HFFc6 (cell line): ENCODE data around the gene ERGIC3. TPM values are rescaled to one million over a fixed set of nuclear protein-coding genes. Genes with fewer than 3 reads are reported as not detected.
A peak's percentile ranks its signal among the peaks of the same experiment; 100 is the strongest.

Source experiments
- DNase-seq: peaks from one replicate; pipeline ENCODE4 v3.0.0-alpha.2; 2018
- H3K27ac Mint-ChIP-seq: 2 replicates; pipeline ENCODE4 v1.8.0; 2020; ENCODE audit warnings: mild to moderate bottlenecking, mixed read lengths
- H3K27me3 Mint-ChIP-seq: 2 replicates; pipeline ENCODE4 v1.8.0; 2021; ENCODE audit warnings: mild to moderate bottlenecking, moderate library complexity, mixed read lengths; ENCODE audit not compliant: insufficient read depth
- H3K36me3 Mint-ChIP-seq: 2 replicates; pipeline ENCODE4 v1.8.0; 2021; ENCODE audit warnings: low read depth, mixed read lengths
- H3K4me1 Mint-ChIP-seq: 2 replicates; pipeline ENCODE4 v1.8.0; 2020; ENCODE audit warnings: low read depth, mixed read lengths
- H3K4me3 Mint-ChIP-seq: 2 replicates; pipeline ENCODE4 v1.8.0; 2020; ENCODE audit warnings: mild to moderate bottlenecking, moderate library complexity, mixed read lengths
- H3K9me3 Mint-ChIP-seq: 2 replicates; pipeline ENCODE4 v1.8.0; 2020; ENCODE audit warnings: mild to moderate bottlenecking, mixed read lengths
- CTCF ChIP-seq: fragments of 200-600 bp; sonication (generic); IDR thresholded peaks from 2 replicates; pipeline ENCODE4 v1.5.0; 2021; ENCODE audit warnings: antibody characterized with exemption, mild to moderate bottlenecking
- total RNA-seq, 6 experiments: library from RNA; stranded (reverse); fragmentation: NEBNext Ultra II Directional; extraction: Animal tissue kit (Norgen Biotek cat#: 25700); gene quantifications; 2 replicates in 1 of 6; 3 replicates in 5 of 6; pipeline ENCODE4 v1.2.3, GENCODE V29; 2021

The ERGIC3 gene
- total RNA-seq, 6 experiments from 2014 or later = 231 to 275 (median 239) TPM

- Mint-ChIP-seq H3K36me3 (peaks cover 15% of the 10 kb centered on the region), H3K9me3 (no peaks in the 10 kb centered on the region), H3K27ac (no peak overlapping the region), H3K27me3 (peaks cover 2% of the 10 kb centered on the region; the same call in 1 of the 2 replicates), H3K4me3 (no peak overlapping the region), H3K4me1 (peaks cover 6% of the 10 kb centered on the region; the same call in 1 of the 2 replicates)
- no peak for TF ChIP-seq CTCF
- no peak for DNase-seq
Measured at GRCh38 chr20:35558451-35558850, 16.6 kb downstream of the ERGIC3 start.

DNA sequence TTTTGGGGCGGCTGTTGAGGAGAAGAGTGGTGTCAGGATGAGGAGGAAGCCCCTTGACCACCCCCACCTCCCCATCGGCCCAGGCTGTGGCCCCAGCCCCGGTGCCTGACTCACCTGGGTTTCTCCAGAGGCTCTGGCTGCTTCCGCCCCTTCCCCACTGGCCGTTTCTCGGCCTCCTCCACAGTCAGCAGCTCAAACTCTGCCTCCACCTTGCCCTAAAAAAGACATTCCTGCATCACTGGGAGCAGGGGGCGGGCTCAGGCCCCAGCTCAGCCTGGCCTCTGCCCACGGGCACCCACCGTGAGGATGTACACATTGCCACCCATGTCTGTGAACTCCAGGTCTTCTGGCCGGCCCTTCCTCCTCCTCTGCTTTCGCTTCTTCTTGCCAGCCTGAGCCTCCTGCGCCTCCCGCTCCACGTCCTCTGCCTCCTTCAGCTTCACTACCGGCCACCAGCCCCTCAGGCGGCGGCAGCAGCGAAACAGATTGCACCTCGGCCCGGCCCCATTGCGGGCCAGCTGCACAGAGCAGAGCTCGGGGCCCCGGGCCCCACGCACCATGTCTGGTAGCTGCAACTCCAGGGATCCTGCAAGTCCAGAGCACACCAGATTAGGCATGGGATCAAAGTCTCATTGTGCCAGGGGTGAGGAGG is 17.3 kb downstream of the ERGIC3 start:
- H3K27ac Mint-ChIP-seq = no peak overlapping the region
- no peak for DNase-seq
- peaks cover 15% of the 10 kb centered on the region for H3K36me3 Mint-ChIP-seq
- no peaks in the 10 kb centered on the region for H3K9me3 Mint-ChIP-seq
- TF ChIP-seq CTCF = no peak
- H3K27me3 Mint-ChIP-seq = peaks cover 2% of the 10 kb centered on the region; the same call in 1 of the 2 replicates
- H3K4me3 Mint-ChIP-seq = no peak overlapping the region
- H3K4me1 Mint-ChIP-seq = peaks cover 6% of the 10 kb centered on the region; the same call in 1 of the 2 replicates

DNA sequence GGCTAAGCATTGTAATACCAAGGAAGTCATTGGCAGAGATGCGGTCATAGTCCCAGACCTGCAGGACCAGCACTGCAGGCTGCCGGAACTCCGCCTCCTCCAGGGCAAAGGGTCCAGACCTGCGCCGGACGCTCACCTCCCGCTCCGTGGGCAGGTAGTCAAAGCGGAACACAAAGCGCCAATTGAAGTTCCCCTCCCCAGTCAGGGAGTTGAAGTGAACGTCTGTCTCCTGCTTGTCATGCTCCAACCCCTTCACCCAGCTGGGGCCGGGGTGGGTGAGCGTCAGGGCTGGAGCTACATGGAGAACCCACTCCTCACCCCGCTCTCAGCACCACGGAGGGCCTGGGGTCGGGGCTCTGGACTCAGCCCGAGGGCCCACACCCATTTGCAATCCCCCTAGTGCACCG is 18.2 kb downstream of the ERGIC3 start:
- peaks cover 6% of the 10 kb centered on the region; the same call in 1 of the 2 replicates for H3K4me1 Mint-ChIP-seq

GRCh38 chr20:35560541-35560940 is 18.7 kb downstream of the ERGIC3 start:
- H3K27me3 Mint-ChIP-seq = peaks cover 2% of the 10 kb centered on the region; the same call in 1 of the 2 replicates
- no peak for DNase-seq
- H3K9me3 Mint-ChIP-seq = no peaks in the 10 kb centered on the region
- H3K4me3 Mint-ChIP-seq = no peak overlapping the region
- no peak overlapping the region for H3K27ac Mint-ChIP-seq
- TF ChIP-seq CTCF = no peak
- H3K4me1 Mint-ChIP-seq = peaks cover 6% of the 10 kb centered on the region; the same call in 1 of the 2 replicates
- peaks cover 9% of the 10 kb centered on the region for H3K36me3 Mint-ChIP-seq

More for the DNA sequence above, 18.2 kb downstream of the ERGIC3 start:
- no peak for DNase-seq
- no peak overlapping the region for H3K27ac Mint-ChIP-seq
- no peak overlapping the region for H3K4me3 Mint-ChIP-seq
- peaks cover 2% of the 10 kb centered on the region; the same call in 1 of the 2 replicates for H3K27me3 Mint-ChIP-seq
- no peaks in the 10 kb centered on the region for H3K9me3 Mint-ChIP-seq
- peaks cover 12% of the 10 kb centered on the region for H3K36me3 Mint-ChIP-seq
- no peak for TF ChIP-seq CTCF

GRCh38 chr20:35561268-35561667 is 19.4 kb downstream of the ERGIC3 start:
- no peak overlapping the region for H3K27ac Mint-ChIP-seq
- peaks cover 8% of the 10 kb centered on the region for H3K36me3 Mint-ChIP-seq
- DNase-seq = peak; percentile 76
- no peaks in the 10 kb centered on the region for H3K9me3 Mint-ChIP-seq
- peak; percentile 59 for TF ChIP-seq CTCF
- H3K4me3 Mint-ChIP-seq = no peak overlapping the region
- H3K27me3 Mint-ChIP-seq = peaks cover 2% of the 10 kb centered on the region; the same call in 1 of the 2 replicates
- peaks cover 6% of the 10 kb centered on the region; the same call in 1 of the 2 replicates for H3K4me1 Mint-ChIP-seq
